Body of pancreas (tissue), 4 donors: Measurements from ENCODE around the gene KRTAP20-2.

Experiments used
- POLR2A ChIP-seq, 3 donors: fragments of 450-650 bp; IDR thresholded peaks; one replicate each; pipeline ENCODE4 v1.6.1; 2016; ENCODE audit warnings: antibody characterized with exemption in 3 of 3, mild to moderate bottlenecking in 2 of 3
- TF ChIP-seq, protein P1 (sequence below), 7 experiments: fragments of 450-650 bp in 4 of 7; fragments of 200-600 bp in 3 of 7; sonication (generic) in 3 of 7; IDR thresholded peaks; one replicate each; pipeline ENCODE4 v1.5.1; 2016 to 2019; ENCODE audit warnings: antibody characterized with exemption in 7 of 7

DNA sequence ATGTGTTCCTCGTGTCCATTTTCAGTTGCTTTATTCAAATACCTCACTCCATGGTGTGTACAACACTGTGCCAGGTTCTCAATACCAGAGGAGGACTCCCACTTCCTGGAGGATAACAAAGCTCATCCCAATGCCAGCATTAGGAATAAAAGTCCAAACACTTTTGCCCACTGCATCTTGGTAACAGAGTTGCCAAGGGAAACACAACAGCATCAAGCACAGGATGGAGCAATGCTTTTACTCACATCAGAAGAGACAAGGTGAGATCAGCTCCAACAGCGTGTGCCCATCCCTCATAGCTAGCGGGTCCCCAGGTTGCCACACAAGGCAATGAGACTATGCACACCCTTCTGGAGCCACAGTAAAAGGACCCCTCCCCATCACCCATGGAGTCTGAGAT lies 11.6 kb upstream of the KRTAP20-2 start:
- TF ChIP-seq POLR2A (IDR thresholded peaks at IDR 0.05) = no peak
- TF ChIP-seq, protein P1, sequence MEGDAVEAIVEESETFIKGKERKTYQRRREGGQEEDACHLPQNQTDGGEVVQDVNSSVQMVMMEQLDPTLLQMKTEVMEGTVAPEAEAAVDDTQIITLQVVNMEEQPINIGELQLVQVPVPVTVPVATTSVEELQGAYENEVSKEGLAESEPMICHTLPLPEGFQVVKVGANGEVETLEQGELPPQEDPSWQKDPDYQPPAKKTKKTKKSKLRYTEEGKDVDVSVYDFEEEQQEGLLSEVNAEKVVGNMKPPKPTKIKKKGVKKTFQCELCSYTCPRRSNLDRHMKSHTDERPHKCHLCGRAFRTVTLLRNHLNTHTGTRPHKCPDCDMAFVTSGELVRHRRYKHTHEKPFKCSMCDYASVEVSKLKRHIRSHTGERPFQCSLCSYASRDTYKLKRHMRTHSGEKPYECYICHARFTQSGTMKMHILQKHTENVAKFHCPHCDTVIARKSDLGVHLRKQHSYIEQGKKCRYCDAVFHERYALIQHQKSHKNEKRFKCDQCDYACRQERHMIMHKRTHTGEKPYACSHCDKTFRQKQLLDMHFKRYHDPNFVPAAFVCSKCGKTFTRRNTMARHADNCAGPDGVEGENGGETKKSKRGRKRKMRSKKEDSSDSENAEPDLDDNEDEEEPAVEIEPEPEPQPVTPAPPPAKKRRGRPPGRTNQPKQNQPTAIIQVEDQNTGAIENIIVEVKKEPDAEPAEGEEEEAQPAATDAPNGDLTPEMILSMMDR (IDR thresholded peaks at IDR 0.05) = no peak
